ACC112 (cell line): ENCODE measurements around the gene APOBEC3G.
"Not testable (repeated sequence)": the region's sequence is repeated elsewhere in the genome, so short reads cannot be mapped to it uniquely, and the experiment has no call there.

Experiments used
- H2AFZ ChIP-seq: fragments of 200-600 bp; sonication (generic); one replicate; pipeline ENCODE4 v1.6.0; 2017; ENCODE audit warnings: antibody characterized with exemption, low read length; ENCODE audit not compliant: unreplicated experiment
- H3K27ac ChIP-seq: fragments of 200-600 bp; sonication (generic); 2 replicates; pipeline ENCODE4 v1.5.1; 2014; ENCODE audit warnings: low read depth, mild to moderate bottlenecking, antibody characterized with exemption, low read length, moderate library complexity
- H3K27me3 ChIP-seq: fragments of 200-600 bp; sonication (generic); 2 replicates; pipeline ENCODE4 v1.6.1; 2014; ENCODE audit warnings: mild to moderate bottlenecking, antibody characterized with exemption, low read length, moderate library complexity, mixed read lengths; ENCODE audit not compliant: insufficient read depth
- H3K36me3 ChIP-seq: fragments of 200-600 bp; sonication (generic); 2 replicates; pipeline ENCODE4 v1.6.1; 2016; ENCODE audit warnings: mild to moderate bottlenecking, antibody characterized with exemption, low read length, moderate library complexity, mixed read lengths; ENCODE audit not compliant: insufficient read depth
- H3K4me1 ChIP-seq: fragments of 200-600 bp; sonication (generic); one replicate; pipeline ENCODE4 v1.6.1; 2016; ENCODE audit warnings: low read length, mixed read lengths; ENCODE audit not compliant: insufficient read depth, unreplicated experiment, control insufficient read depth
- H3K4me3 ChIP-seq: fragments of 200-600 bp; sonication (generic); 2 replicates; pipeline ENCODE4 v1.5.1; 2014; ENCODE audit warnings: mild to moderate bottlenecking, low read depth, low read length
- H3K79me2 ChIP-seq: fragments of 200-600 bp; sonication (generic); one replicate; pipeline ENCODE4 v1.6.0; 2016; ENCODE audit warnings: low read length; ENCODE audit not compliant: control insufficient read depth, unreplicated experiment, insufficient read depth

APOBEC3G gene

DNA sequence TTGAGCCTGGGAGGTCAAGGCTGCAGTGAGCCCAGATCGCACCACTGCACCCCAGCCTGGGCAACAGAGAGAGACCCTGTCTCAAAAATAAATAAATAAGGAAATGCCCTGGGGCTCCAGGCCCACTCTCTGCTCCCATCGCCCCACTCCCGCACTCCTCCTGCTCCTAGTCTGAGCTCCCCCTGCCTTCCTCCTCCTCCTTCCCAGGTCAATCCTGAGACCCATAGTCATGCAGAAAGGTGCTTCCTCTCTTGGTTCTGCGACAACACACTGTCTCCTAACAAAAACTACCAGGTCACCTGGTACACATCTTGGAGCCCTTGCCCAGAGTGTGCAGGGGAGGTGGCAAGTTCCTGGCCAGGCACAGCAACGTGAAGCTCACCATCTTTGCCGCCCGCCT is 6.9 kb upstream of the APOBEC3G start:
- Histone ChIP-seq H3K4me3 (no peak overlapping the region), H3K79me2 (no peaks in the 10 kb centered on the region), H3K27ac (no peak overlapping the region), H3K27me3 (no peaks in the 10 kb centered on the region), H3K36me3 (no peaks in the 10 kb centered on the region), H2AFZ (no peak overlapping the region), H3K4me1 (no peaks in the 10 kb centered on the region)

DNA sequence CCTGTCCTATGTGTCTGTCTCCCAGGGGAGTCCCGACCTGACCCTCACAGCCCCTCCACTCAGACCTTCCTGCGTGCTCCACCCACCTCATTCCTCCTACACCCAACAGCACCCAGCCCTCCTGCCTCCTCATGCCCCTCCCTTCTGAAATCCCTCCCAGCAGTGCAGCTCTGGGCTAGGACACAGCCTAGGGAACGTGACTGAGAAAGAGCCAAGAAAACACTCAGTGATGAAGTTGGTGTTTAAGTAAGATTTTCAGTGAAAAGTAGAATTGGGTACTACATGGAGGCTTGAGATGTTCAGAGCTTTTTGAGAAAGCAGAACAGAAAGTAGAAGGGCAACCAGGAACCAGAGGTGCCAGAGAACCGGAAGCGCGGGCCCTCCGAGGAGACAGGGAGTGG is 4.5 kb upstream of the APOBEC3G start:
- H3K27me3 ChIP-seq, H3K4me3 ChIP-seq, H3K36me3 ChIP-seq, H3K4me1 ChIP-seq, H3K79me2 ChIP-seq, H3K27ac ChIP-seq, H2AFZ ChIP-seq: not testable (repeated sequence)

DNA sequence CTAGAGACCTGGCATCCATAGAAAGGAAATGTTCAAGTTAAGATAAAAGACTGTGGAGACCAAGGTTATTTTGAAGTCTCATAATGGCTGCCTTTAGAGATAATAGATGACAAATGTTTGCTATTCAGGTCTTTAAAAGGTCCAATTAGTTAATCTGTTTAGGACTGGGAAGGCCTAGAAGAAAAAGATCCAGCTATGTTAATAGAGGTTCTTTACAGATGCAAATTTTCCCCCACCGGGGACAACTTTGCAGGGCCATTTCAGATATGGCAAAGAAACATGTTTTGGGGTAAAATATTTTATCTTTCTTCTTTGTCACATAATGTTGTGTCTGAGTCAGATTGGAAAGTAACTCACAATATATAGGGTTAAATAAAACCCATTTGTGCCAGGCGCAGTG is 3.1 kb upstream of the APOBEC3G start:
- H3K79me2 ChIP-seq = peaks cover 7% of the 10 kb centered on the region
- H3K27ac ChIP-seq = no peak overlapping the region
- H3K4me3 ChIP-seq = no peak overlapping the region
- H3K36me3 ChIP-seq = no peaks in the 10 kb centered on the region
- H3K4me1 ChIP-seq = no peaks in the 10 kb centered on the region
- H2AFZ ChIP-seq = no peak overlapping the region
- H3K27me3 ChIP-seq = no peaks in the 10 kb centered on the region

DNA sequence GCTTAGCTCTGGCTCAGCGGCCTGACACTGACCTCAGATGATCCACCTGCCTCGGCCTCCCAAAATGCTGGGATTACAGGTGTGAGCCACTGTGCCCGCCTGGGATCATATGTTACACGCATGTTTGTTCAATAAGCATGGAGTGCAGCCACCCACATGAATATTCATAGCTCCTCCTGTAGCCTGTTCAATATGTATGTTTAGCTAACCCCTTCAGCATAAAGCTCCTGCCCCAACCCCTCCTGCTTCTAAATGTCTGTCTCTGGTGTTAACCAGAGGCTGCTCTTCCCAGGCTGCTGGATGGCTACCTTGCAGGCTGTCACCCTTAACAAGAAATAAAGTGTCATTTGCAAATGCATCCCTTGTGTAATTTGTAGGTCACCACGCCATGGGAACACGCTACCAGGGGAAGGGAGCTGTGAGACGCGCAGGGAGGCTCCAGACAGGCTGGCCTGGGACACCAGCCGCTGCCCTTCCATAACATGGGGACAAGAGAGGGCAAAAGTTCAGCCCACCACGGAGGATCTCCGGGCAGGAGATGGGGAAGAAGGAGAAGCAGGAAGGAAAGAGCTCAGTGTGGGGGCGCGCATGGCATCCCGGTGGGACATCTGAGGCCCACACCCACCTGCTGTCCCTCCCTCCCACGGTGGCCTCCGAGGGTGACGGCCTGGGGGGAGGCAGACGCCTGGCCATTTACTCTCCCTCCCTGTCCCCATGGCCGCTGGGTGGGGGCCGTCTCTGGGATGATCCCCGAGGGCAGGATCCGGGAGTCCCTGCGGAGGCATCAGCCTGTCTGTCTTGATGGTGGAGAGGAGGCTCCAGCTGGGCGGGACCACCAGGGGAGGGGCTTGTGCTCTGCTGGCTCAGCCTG is 685 bp upstream of the APOBEC3G start:
- H3K4me3 ChIP-seq = not testable (repeated sequence)

DNA sequence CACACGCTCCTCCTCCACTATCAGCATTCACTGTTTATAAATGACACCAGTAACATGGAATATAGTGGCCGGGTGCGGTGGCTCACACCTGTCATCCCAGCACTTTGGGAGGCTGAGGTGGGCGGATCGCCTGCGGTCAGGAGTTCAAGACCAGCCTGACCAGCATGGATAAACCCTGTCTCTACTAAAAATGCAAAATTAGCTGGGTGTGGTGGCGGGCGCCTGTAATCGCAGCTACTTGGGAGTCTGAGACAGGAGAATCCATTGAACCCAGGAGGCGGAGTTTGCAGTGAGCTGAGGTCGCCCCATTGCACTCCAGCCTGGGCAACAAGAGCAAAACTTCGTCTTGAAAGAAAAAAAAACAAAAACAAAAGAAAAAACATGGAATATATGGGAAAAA is 837 bp downstream of the APOBEC3G start:
- not testable (repeated sequence) for H3K27me3 ChIP-seq, H3K79me2 ChIP-seq, H3K27ac ChIP-seq, H3K36me3 ChIP-seq, H3K4me1 ChIP-seq, H2AFZ ChIP-seq
- peak overlapping the region; percentile 86 for H3K4me3 ChIP-seq

More for the DNA sequence above, 685 bp upstream of the APOBEC3G start:
- H3K27me3 ChIP-seq, H3K4me1 ChIP-seq, H3K27ac ChIP-seq, H3K36me3 ChIP-seq, H3K79me2 ChIP-seq, H2AFZ ChIP-seq: not testable (repeated sequence)

DNA sequence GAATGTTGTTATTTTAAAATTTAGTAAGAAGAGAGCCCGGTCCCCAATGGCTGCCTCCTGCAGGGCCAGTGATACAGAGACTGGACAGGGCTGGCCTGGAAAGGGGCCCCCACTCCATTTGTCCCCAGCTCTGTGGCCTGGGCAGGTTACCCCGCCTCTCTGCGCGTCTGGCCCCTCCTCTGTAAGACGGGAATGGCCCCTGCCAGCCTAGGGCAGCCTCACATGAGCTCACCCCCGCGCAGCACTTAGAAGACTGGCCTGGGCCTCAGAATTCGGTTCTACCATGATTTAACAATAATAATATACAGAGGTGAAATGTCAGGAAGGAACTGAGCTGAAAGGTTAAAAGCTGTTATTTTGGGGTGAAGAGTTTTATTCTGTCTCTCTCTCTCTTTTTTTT is 1.3 kb downstream of the APOBEC3G start:
- H2AFZ ChIP-seq = no peak overlapping the region
- H3K27ac ChIP-seq = no peak overlapping the region
- H3K36me3 ChIP-seq = no peaks in the 10 kb centered on the region
- H3K79me2 ChIP-seq = peaks cover 7% of the 10 kb centered on the region
- H3K27me3 ChIP-seq = no peaks in the 10 kb centered on the region
- H3K4me1 ChIP-seq = no peaks in the 10 kb centered on the region
- peak overlapping the region; percentile 86; the same call in 1 of the 2 replicates for H3K4me3 ChIP-seq

DNA sequence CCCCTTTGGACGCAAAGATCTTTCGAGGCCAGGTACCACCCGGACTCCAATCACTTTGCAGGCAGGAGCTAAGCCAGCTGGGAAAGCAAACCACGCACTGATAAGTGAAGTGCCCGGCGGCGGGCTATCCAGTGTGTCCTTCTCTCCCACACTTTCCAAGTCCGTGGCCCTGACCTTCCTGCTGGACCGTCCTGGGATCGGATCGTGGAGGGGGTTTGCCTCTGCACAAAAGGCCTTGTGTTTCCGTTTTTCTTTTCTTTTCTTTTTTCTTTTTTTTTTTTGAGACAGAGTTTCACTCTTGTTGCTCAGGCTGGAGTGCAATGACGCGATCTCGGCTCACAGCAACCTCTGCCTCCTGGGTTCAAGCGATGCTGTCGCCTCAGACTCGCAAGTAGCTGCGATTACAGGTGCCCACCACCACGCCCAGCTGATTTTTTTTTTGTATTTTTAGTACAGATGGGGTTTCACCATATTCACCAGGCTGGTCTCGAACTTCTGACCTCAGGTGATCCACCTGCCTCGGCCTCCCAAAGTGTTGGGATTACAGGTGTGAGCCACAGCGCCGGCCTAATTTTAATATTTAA is 2.1 kb downstream of the APOBEC3G start:
- not testable (repeated sequence) for H3K27ac ChIP-seq, H3K36me3 ChIP-seq, H3K27me3 ChIP-seq, H3K4me1 ChIP-seq, H3K79me2 ChIP-seq, H3K4me3 ChIP-seq, H2AFZ ChIP-seq

DNA sequence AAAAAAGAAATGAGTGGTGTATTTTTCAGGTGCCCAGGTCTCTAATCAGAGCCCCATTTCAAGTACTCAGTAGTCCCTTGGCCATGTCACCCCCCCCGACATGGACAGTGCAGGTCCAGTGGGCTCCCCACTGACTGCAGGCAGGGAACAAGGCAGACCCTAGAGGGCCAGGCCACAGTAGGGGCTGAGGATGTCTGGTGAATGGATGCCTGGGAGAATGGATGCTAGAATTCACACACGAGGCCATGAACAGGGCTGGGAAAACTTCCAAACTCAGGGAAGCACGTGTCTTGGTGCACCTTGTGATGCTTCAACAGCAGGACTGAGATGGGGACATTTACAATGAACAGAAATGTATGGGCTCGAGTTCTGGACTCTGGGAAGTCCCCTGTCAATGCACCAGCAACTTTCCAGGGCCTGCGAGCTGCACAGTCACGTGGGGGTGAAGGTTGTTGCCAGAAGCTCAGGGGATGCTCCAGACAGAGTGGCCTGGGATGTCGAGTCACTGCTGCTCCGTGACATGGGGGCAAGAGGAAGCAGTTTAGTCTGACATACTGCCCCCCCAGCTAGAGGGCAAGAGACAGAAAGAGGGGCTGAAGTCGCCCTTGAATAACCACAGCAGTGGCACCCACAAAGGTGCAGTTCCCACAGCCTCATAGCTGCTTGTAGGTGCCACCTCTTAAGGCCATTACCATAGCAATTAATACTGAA is 3.1 kb downstream of the APOBEC3G start:
- Histone ChIP-seq H3K36me3 (no peaks in the 10 kb centered on the region), H3K27me3 (no peaks in the 10 kb centered on the region), H3K79me2 (peaks cover 7% of the 10 kb centered on the region), H2AFZ (no peak overlapping the region), H3K27ac (no peak overlapping the region), H3K4me3 (no peak overlapping the region), H3K4me1 (no peaks in the 10 kb centered on the region)

DNA sequence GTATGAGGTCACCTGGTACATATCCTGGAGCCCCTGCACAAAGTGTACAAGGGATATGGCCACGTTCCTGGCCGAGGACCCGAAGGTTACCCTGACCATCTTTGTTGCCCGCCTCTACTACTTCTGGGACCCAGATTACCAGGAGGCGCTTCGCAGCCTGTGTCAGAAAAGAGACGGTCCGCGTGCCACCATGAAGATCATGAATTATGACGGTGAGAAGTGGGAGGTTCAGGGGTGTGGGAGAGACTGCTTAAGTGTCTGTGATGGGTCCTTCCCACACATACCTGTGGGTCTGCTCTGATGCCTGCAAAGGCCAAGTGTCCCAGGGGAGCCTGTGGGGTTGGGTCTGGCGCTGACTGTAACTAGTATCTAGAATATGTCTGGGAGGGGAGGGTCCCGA is 3.9 kb downstream of the APOBEC3G start:
- Histone ChIP-seq H3K36me3 (no peaks in the 10 kb centered on the region), H2AFZ (no peak overlapping the region), H3K27ac (no peak overlapping the region), H3K79me2 (peaks cover 7% of the 10 kb centered on the region), H3K4me1 (no peaks in the 10 kb centered on the region), H3K27me3 (no peaks in the 10 kb centered on the region), H3K4me3 (no peak overlapping the region)

DNA sequence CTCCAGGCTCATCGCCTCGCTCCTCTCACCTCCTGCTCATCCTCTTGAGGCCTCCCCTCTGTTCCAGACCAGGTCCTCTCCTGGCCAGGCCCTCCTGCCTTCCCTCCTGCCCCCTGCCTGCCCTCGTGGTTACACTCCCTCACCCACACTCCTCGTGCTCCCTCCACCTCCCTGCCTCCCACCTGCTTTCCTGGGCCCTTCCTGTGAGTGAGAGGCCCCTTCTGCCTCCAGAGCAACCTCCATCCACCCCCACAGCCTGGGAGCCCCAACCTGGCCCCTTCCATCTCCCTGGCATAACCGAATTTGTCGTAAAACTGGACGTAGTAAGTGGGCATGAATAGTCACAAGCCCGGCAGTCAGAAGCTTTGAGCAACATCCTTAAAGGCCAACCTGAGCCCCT is 4.5 kb downstream of the APOBEC3G start:
- Histone ChIP-seq H2AFZ (no peak overlapping the region), H3K4me3 (no peak overlapping the region), H3K36me3 (no peaks in the 10 kb centered on the region), H3K79me2 (peaks cover 7% of the 10 kb centered on the region), H3K27ac (no peak overlapping the region), H3K27me3 (no peaks in the 10 kb centered on the region), H3K4me1 (no peaks in the 10 kb centered on the region)
